22Rv1 (cell line): ENCODE measurements around the gene RNF5.

ENCODE experiments used
- ZFX ChIP-seq: fragments of 450-650 bp; IDR thresholded peaks from 2 replicates; pipeline ENCODE4 v1.6.1; 2017; ENCODE audit warnings: antibody characterized with exemption, borderline replicate concordance
- TF ChIP-seq, protein P1 (sequence below): fragments of 450-650 bp; IDR thresholded peaks from 2 replicates; pipeline ENCODE4 v1.5.1; 2017; ENCODE audit warnings: mild to moderate bottlenecking

DNA sequence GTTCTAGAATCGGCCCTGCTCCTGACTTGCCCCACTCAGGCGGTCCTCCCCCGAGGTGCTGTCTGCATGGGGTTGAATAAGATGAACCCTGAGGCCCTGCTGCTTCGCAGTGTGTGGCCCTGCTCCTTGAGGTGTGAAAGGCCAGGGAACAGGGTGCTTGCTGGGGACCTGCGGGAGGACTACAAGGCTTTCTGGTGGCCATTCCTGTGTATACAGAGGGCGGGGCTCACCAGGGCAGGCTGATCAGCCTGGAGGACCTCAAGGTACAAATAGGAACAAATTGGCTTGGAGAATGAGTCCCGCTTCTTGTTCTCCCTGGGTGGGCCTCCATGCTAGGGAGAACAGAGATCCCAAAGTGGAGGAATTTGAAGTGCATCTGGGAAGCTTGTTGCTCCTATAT, 40.0 kb downstream of the RNF5 start:
- TF ChIP-seq, protein P1, sequence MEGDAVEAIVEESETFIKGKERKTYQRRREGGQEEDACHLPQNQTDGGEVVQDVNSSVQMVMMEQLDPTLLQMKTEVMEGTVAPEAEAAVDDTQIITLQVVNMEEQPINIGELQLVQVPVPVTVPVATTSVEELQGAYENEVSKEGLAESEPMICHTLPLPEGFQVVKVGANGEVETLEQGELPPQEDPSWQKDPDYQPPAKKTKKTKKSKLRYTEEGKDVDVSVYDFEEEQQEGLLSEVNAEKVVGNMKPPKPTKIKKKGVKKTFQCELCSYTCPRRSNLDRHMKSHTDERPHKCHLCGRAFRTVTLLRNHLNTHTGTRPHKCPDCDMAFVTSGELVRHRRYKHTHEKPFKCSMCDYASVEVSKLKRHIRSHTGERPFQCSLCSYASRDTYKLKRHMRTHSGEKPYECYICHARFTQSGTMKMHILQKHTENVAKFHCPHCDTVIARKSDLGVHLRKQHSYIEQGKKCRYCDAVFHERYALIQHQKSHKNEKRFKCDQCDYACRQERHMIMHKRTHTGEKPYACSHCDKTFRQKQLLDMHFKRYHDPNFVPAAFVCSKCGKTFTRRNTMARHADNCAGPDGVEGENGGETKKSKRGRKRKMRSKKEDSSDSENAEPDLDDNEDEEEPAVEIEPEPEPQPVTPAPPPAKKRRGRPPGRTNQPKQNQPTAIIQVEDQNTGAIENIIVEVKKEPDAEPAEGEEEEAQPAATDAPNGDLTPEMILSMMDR = no peak
- TF ChIP-seq ZFX = no peak
